Natural killer cell (primary cell): ENCODE data around the gene MAPK8IP2. TPM values are rescaled to one million over a fixed set of nuclear protein-coding genes. Genes with fewer than 3 reads are reported as not detected.

Experiments
- ATAC-seq, 3 donors: fragments of 150-1000 bp in 2 of 3; fragments of 200-7000 bp in 1 of 3; cut with Tn5 transposase; 1 replicate in 1 of 3; 2 replicates in 2 of 3; pipeline ENCODE4 v1.10.0; 2021; ENCODE audit warnings: mild to moderate bottlenecking in 2 of 3, moderate library complexity in 2 of 3
- DNase-seq, 2 donors: peaks; one replicate each; pipeline versions ENCODE4 v3.0.0 to v3.0.0-alpha.2; 2013 to 2021; ENCODE audit warnings: mixed read lengths in 1 of 2
- H3K27ac ChIP-seq: one replicate; pipeline ENCODE4 v1.5.1; 2013; ENCODE audit warnings: mild to moderate bottlenecking, low read length
- H3K27me3 ChIP-seq: one replicate; pipeline ENCODE4 v1.6.1; 2013; ENCODE audit warnings: low read length; ENCODE audit not compliant: control insufficient read depth, insufficient read depth
- H3K36me3 ChIP-seq: one replicate; pipeline ENCODE4 v1.6.1; 2013; ENCODE audit warnings: low read length; ENCODE audit not compliant: control insufficient read depth, insufficient read depth
- H3K4me1 ChIP-seq: one replicate; pipeline ENCODE4 v1.6.1; 2013; ENCODE audit warnings: low read length; ENCODE audit not compliant: control insufficient read depth, insufficient read depth
- H3K4me3 ChIP-seq: one replicate; pipeline ENCODE4 v1.5.1; 2013; ENCODE audit warnings: low read length
- H3K9me3 ChIP-seq: one replicate; pipeline ENCODE4 v1.6.1; 2013; ENCODE audit warnings: low read length; ENCODE audit not compliant: control insufficient read depth, insufficient read depth
- H3K27ac Mint-ChIP-seq, 2 donors: one replicate each; pipeline ENCODE4 v1.8.0; 2022; ENCODE audit warnings: mild to moderate bottlenecking in 2 of 2, mixed read lengths in 2 of 2, moderate library complexity in 1 of 2
- H3K27me3 Mint-ChIP-seq, 2 donors: one replicate each; pipeline ENCODE4 v1.8.0; 2022; ENCODE audit warnings: low read depth in 2 of 2, mixed read lengths in 2 of 2
- H3K36me3 Mint-ChIP-seq: one replicate; pipeline ENCODE4 v1.8.0; 2022; ENCODE audit warnings: mixed read lengths
- H3K4me1 Mint-ChIP-seq, 2 donors: one replicate each; pipeline ENCODE4 v1.8.0; 2022; ENCODE audit warnings: mixed read lengths in 2 of 2
- H3K4me3 Mint-ChIP-seq: one replicate; pipeline ENCODE4 v1.8.0; 2022; ENCODE audit warnings: mild to moderate bottlenecking, moderate library complexity, mixed read lengths
- H3K9me3 Mint-ChIP-seq, 2 donors: one replicate each; pipeline ENCODE4 v1.8.0; 2022; ENCODE audit warnings: mixed read lengths in 2 of 2
- WGBS: methylation state at CpG from one replicate; pipeline ENCODE4 v1.1.7; 2013; ENCODE audit warnings: missing lambda C conversion rate; ENCODE audit not compliant: insufficient coverage; 5-methylcytosine and 5-hydroxymethylcytosine counted together
- intact Hi-C: fragments of 100-400 bp; cut with micrococcal nuclease; formaldehyde crosslinking; loops from one replicate; pipeline ENCODE4 v1.14.2; 2022
- total RNA-seq, 4 donors: library from RNA; stranded (reverse); fragments of 120-200 nt in 1 of 4; gene quantifications; one replicate each; pipeline versions ENCODE4 v1.2.3 to v1.2.4, GENCODE V29; 2013 to 2022
- TF ChIP-seq, protein P1 (sequence below): fragments of 200-600 bp; IDR thresholded peaks from one replicate; pipeline ENCODE4 v1.8.0; 2022; ENCODE audit warnings: antibody characterized with exemption

The MAPK8IP2 gene
- total RNA-seq, 3 donors from 2014 or later (not counting 1 experiment from before 2014, with no cell fraction given): 0.14 to 0.26 (median 0.18) TPM

DNA sequence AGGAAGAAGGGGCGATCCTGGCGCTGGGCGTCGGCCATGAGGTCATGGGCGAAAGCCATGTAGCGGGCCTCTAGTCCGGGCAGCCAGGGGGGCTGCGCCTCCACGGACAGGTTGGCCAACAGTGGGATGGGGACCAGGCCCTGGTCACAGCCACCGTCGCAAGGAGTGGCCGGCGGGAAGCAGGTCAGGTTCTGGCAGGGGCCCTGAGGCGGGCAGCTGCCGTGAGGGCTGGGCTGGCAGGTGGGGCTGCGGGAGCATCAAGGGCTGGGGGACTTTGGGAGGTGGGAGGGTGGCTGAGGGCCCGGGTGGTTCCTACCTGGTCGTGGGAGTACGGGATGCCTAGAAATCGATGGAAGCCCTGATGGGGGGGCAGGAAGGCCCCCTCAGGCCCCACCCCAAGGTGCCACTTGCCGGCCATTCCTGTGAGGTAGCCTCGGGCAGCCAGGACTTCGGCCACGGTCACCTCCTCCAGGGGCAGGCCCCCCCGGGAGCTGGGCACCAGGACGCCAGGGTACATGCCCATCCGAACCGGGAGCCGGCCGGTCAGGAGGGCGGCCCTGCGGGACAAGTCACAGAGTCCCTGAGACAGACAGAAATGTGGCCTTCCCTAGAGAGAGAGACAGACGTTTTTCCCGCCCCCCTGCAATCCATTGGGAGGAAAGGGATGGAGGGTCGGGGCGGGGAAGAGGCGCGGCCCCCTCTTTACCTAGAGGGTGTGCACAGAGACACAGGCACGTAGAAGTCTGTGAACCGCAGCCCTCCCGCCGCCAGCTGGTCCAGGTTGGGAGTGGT is 26.5 kb downstream of the MAPK8IP2 start:
- Mint-ChIP-seq H3K9me3 (peaks cover 0 to 3% of the 10 kb centered on the region in 2 donors), H3K27me3 (peaks cover 0 to 6% of the 10 kb centered on the region in 2 donors), H3K4me3 (peak overlapping the region; percentile 81), H3K4me1 (peaks cover 29 to 43% of the 10 kb centered on the region in 2 donors), H3K36me3 (no peaks in the 10 kb centered on the region), H3K27ac (peak overlapping the region; percentile 77 to 94)
- H3K9me3 ChIP-seq: no peaks in the 10 kb centered on the region
- DNase-seq: no peak
- H3K4me1 ChIP-seq: peaks cover 38% of the 10 kb centered on the region
- peak overlapping the region; percentile 66 for H3K4me3 ChIP-seq
- intact Hi-C loops: no loop called here
- no peak for ATAC-seq
- H3K36me3 ChIP-seq: no peaks in the 10 kb centered on the region
- no peaks in the 10 kb centered on the region for H3K27me3 ChIP-seq
- TF ChIP-seq, protein P1, sequence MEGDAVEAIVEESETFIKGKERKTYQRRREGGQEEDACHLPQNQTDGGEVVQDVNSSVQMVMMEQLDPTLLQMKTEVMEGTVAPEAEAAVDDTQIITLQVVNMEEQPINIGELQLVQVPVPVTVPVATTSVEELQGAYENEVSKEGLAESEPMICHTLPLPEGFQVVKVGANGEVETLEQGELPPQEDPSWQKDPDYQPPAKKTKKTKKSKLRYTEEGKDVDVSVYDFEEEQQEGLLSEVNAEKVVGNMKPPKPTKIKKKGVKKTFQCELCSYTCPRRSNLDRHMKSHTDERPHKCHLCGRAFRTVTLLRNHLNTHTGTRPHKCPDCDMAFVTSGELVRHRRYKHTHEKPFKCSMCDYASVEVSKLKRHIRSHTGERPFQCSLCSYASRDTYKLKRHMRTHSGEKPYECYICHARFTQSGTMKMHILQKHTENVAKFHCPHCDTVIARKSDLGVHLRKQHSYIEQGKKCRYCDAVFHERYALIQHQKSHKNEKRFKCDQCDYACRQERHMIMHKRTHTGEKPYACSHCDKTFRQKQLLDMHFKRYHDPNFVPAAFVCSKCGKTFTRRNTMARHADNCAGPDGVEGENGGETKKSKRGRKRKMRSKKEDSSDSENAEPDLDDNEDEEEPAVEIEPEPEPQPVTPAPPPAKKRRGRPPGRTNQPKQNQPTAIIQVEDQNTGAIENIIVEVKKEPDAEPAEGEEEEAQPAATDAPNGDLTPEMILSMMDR: no peak
- H3K27ac ChIP-seq: peak overlapping the region; percentile 68
- WGBS: 89% methylated on average over 42 of the region's 42 CpGs

DNA sequence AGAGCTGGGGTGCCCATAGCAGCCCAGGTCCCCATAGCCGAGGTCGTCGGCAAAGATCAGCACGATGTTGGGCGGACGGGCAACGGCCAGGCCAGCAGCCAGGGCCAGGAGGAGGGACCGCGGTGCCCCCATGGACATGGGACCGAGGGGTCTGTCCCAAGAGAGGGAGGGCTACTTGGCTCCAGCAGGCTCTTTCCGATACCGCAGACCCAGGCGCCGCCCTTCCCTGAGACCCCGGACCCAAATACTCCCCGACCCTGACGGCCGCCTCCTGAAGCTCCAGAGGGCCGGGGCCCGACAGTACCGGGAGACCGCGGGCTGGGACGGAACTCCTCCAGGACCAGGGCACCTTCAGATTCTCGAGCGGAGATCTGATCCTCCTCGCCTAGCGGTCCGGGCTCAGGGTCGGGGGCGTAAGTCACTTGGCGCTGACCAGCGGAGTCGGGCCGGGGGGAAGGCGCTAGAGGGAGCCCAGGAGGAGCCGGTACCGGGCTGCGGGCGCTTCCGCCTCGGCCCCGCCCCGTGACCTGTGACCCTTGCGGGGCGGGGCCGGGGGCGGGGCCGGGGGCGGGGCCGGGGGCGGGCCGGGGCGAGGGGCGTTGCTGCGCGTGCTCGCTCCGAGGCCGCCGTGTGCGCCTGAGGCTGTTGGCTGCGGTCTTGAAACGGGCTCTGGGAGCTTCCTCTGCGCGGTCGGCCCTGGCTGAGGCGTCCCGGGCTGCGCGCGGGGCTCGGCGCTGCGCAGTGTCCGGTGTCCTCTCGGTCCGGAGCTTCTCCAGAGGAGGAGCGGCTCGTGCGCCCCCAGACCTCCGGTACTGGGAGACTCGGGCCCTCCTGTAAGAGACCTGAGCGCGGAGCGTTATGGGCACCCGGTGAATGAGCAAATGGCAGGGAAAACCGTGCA is 27.3 kb downstream of the MAPK8IP2 start, which contains the start of gene ARSA:
Gene ARSA (minus strand): TSS at position 511 of the 901 bp plus-strand sequence. CDS start 373 bp downstream, at position 138.
- Histone ChIP-seq H3K27ac (peak within 1 kb of the TSS; percentile 68), H3K9me3 (no peaks in the 10 kb centered on the region), H3K36me3 (no peaks in the 10 kb centered on the region), H3K27me3 (no peaks in the 10 kb centered on the region), H3K4me3 (peak within 1 kb of the TSS; percentile 66), H3K4me1 (peaks cover 29% of the 10 kb centered on the region)
- ATAC-seq: peak; percentile 83 to 93 (median 85)
- H3K9me3 Mint-ChIP-seq: peaks cover 0 to 3% of the 10 kb centered on the region in 2 donors
- intact Hi-C loops: no loop called here
- peak within 1 kb of the TSS; percentile 77 to 94 for H3K27ac Mint-ChIP-seq
- DNase-seq: peak; percentile 72 to 92
- TF ChIP-seq, protein P1: no peak
- peaks cover 0 to 6% of the 10 kb centered on the region in 2 donors for H3K27me3 Mint-ChIP-seq
- WGBS: 4% methylated on average over 88 of the region's 88 CpGs
- H3K4me3 Mint-ChIP-seq: peak within 1 kb of the TSS; percentile 76
- H3K36me3 Mint-ChIP-seq: no peaks in the 10 kb centered on the region
- H3K4me1 Mint-ChIP-seq: peaks cover 21 to 35% of the 10 kb centered on the region in 2 donors

DNA sequence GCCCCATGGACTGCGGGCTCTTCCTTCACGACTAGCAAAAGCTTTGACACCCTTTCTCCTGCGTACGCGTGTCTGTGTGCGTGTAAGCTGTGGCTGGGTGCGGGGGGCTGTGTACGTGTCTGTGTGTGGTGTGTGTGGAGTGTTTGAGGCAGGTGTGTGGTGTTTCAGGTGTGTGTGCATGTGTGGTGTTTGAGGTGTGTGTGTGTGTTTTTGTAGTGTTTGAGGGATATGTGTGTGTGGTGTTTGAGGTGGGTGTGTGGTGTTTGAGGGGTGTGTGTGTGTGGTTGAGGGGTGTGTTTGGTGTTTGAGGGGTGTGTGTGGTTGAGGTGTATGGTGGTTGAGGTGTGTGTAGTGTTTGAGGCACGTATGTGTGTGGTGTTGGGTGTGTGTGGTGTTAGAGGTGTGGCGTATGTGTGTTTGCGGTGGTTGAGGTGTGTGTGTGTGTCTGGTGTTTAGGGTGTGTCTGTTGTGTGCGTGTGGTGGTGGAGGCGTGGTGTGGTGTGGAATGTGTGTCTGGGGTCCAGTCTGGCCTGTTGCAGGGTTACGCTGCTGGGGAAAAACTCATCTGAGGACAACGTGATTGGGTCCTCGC is 28.0 kb downstream of the MAPK8IP2 start:
- Mint-ChIP-seq H3K4me1 (peaks cover 19 to 33% of the 10 kb centered on the region in 2 donors), H3K36me3 (no peaks in the 10 kb centered on the region), H3K4me3 (peak overlapping the region; percentile 42), H3K27me3 (peaks cover 0 to 6% of the 10 kb centered on the region in 2 donors), H3K9me3 (peaks cover 0 to 3% of the 10 kb centered on the region in 2 donors), H3K27ac (peak overlapping the region; percentile 77 to 94)
- TF ChIP-seq, protein P1: no peak
- peaks cover 25% of the 10 kb centered on the region for H3K4me1 ChIP-seq
- peak overlapping the region; percentile 40 for H3K4me3 ChIP-seq
- intact Hi-C loops: no loop called here
- H3K36me3 ChIP-seq: no peaks in the 10 kb centered on the region
- peak overlapping the region; percentile 64 for H3K27ac ChIP-seq
- ATAC-seq (peak; percentile 32 to 53 (median 33)), DNase-seq (peak; percentile 61 to 66)
- no peaks in the 10 kb centered on the region for H3K9me3 ChIP-seq
- WGBS: 13% methylated on average over 16 of the region's 16 CpGs
- no peaks in the 10 kb centered on the region for H3K27me3 ChIP-seq
